ENCODE measurements around the gene ERH. TPM values are rescaled to one million over a fixed set of nuclear protein-coding genes. Genes with fewer than 3 reads are reported as not detected.

ERH gene
- total RNA-seq, 2 experiments from 2014 or later: 435 to 498 TPM

GRCh38 chr14:69441948-69442347 is 43.8 kb upstream of the ERH start:
- peak overlapping the region; percentile 85 for H3K27ac ChIP-seq (ENCODE audit: low read depth, low read length, poor library complexity, severe bottlenecking)

GRCh38 chr14:69439521-69440270 is 41.6 kb upstream of the ERH start:
- Histone ChIP-seq H3K4me2 (ENCODE audit: low read length) (no peak overlapping the region), H2AFZ (ENCODE audit: low read length) (no peak overlapping the region), H4K20me1 (ENCODE audit: insufficient read depth, low read length) (no peaks in the 10 kb centered on the region), H3K9me3 (ENCODE audit: low read length) (no peaks in the 10 kb centered on the region), H3K4me1 (ENCODE audit: insufficient read depth, low read length, poor library complexity, severe bottlenecking) (peaks cover 34% of the 10 kb centered on the region), H3K36me3 (ENCODE audit: insufficient read depth, low read length) (peaks cover 26% of the 10 kb centered on the region), H3K4me3 (ENCODE audit: low read depth, low read length, poor library complexity, severe bottlenecking) (no peak overlapping the region), H3K79me2 (ENCODE audit: insufficient read depth, low read depth, low read length) (peaks cover 20% of the 10 kb centered on the region; the same call in 1 of the 2 replicates), H3K27ac (ENCODE audit: low read depth, low read length, poor library complexity, severe bottlenecking) (no peak overlapping the region), H3K9me2 (ENCODE audit: insufficient read depth, low read length) (no peaks in the 10 kb centered on the region)
- ChIA-PET CTCF (ENCODE audit: unreplicated experiment) (no interaction called here), POLR2A (interaction anchor here (4.2 kb wide), 1 partner anchor 41 kb away, joined by 28 read pairs; the partner anchor contains the start of genes ERH and SLC39A9)
- no TSS peak for BruUV-seq (replicated peaks)
- no peak for DNase-seq (ENCODE audit: low spot score)
- TF ChIP-seq CTCF (conservative IDR thresholded peaks at IDR 0.05; ENCODE audit: low read length) (no peak), EZH2phosphoT487 (IDR thresholded peaks at IDR 0.05; ENCODE audit: borderline replicate concordance, low read depth, low read length) (no peak)
- intact Hi-C loops (cut with micrococcal nuclease; ENCODE audit: unreplicated experiment): no loop called here

More at GRCh38 chr14:69441948-69442347, 43.8 kb upstream of the ERH start:
- TF ChIP-seq CTCF (conservative IDR thresholded peaks at IDR 0.05; ENCODE audit: low read length): no peak
- no peak for TF ChIP-seq EZH2phosphoT487 (IDR thresholded peaks at IDR 0.05; ENCODE audit: borderline replicate concordance, low read depth, low read length)
- Histone ChIP-seq H3K4me1 (ENCODE audit: insufficient read depth, low read length, poor library complexity, severe bottlenecking) (peaks cover 28% of the 10 kb centered on the region), H2AFZ (ENCODE audit: low read length) (no peak overlapping the region; the same call in 1 of the 2 replicates), H3K79me2 (ENCODE audit: insufficient read depth, low read depth, low read length) (peaks cover 7% of the 10 kb centered on the region; the same call in 1 of the 2 replicates), H3K9me2 (ENCODE audit: insufficient read depth, low read length) (no peaks in the 10 kb centered on the region), H3K9me3 (ENCODE audit: low read length) (no peaks in the 10 kb centered on the region), H3K36me3 (ENCODE audit: insufficient read depth, low read length) (peaks cover 34% of the 10 kb centered on the region), H3K4me3 (ENCODE audit: low read depth, low read length, poor library complexity, severe bottlenecking) (peak overlapping the region; percentile 24), H3K4me2 (ENCODE audit: low read length) (peak overlapping the region; percentile 38), H4K20me1 (ENCODE audit: insufficient read depth, low read length) (no peaks in the 10 kb centered on the region)
- BruUV-seq (replicated peaks): no TSS peak
- intact Hi-C loops (cut with micrococcal nuclease; ENCODE audit: unreplicated experiment): loop anchor here (1.0 kb wide), 1 partner anchor 44 kb away; the partner anchor contains the start of genes ERH and SLC39A9
- peak; percentile 88 for DNase-seq (ENCODE audit: low spot score)
- ChIA-PET POLR2A (interaction anchor here (0.5 to 4.2 kb wide), 14 partner anchors 8 to 1159 kb away, joined by 3 to 28 read pairs (median 4); partner anchors contain the start of genes ERH, MED6 and SLC39A9), CTCF (ENCODE audit: unreplicated experiment) (no interaction called here)

- H2AFZ ChIP-seq (ENCODE audit: low read length): no peak overlapping the region
- DNase-seq (ENCODE audit: low spot score): no peak
- peaks cover 26% of the 10 kb centered on the region for H3K36me3 ChIP-seq (ENCODE audit: insufficient read depth, low read length)
- H3K79me2 ChIP-seq (ENCODE audit: insufficient read depth, low read depth, low read length): peaks cover 26% of the 10 kb centered on the region; the same call in 1 of the 2 replicates
- TF ChIP-seq EZH2phosphoT487 (IDR thresholded peaks at IDR 0.05; ENCODE audit: borderline replicate concordance, low read depth, low read length): no peak
- TF ChIP-seq CTCF (conservative IDR thresholded peaks at IDR 0.05; ENCODE audit: low read length): no peak
- POLR2A ChIA-PET: interaction anchor here (0.7 kb wide), 1 partner anchor 36 kb away, joined by 3 read pairs; no protein-coding TSS in a partner anchor
- no peaks in the 10 kb centered on the region for H4K20me1 ChIP-seq (ENCODE audit: insufficient read depth, low read length)
- CTCF ChIA-PET (ENCODE audit: unreplicated experiment): no interaction called here
- H3K9me2 ChIP-seq (ENCODE audit: insufficient read depth, low read length): no peaks in the 10 kb centered on the region
- H3K9me3 ChIP-seq (ENCODE audit: low read length): peaks cover 6% of the 10 kb centered on the region; the same call in 1 of the 2 replicates
- TSS peak; percentile 12 for BruUV-seq (replicated peaks)
- H3K4me1 ChIP-seq (ENCODE audit: insufficient read depth, low read length, poor library complexity, severe bottlenecking): peaks cover 11% of the 10 kb centered on the region
- no peak overlapping the region for H3K4me3 ChIP-seq (ENCODE audit: low read depth, low read length, poor library complexity, severe bottlenecking)
- no peak overlapping the region for H3K4me2 ChIP-seq (ENCODE audit: low read length)
- H3K27ac ChIP-seq (ENCODE audit: low read depth, low read length, poor library complexity, severe bottlenecking): no peak overlapping the region
- intact Hi-C loops (cut with micrococcal nuclease; ENCODE audit: unreplicated experiment): no loop called here
These were observed 34.3 kb upstream of the ERH start for GRCh38 chr14:69432364-69432763.

All from OCI-LY7 (cell line).